Tibial nerve (tissue), 4 donors: ENCODE data around the gene SH3RF2. TPM values are rescaled to one million over a fixed set of nuclear protein-coding genes. Genes with fewer than 3 reads are reported as not detected.

Experiments
- DNase-seq, 2 donors: peaks; one replicate each; pipeline ENCODE4 v3.0.0-alpha.2; 2019; ENCODE audit warnings: low spot score in 2 of 2
- H3K27ac ChIP-seq, 4 donors: fragments of 200-600 bp; sonication (generic) in 3 of 4; one replicate each; pipeline ENCODE4 v1.5.1; 2017 to 2019; ENCODE audit warnings: mild to moderate bottlenecking in 1 of 4
- H3K27me3 ChIP-seq, 2 donors: fragments of 200-600 bp; sonication (generic) in 1 of 2; one replicate each; pipeline versions ENCODE4 v1.5.1 to v1.6.0; 2017 to 2019
- H3K36me3 ChIP-seq, 3 donors: fragments of 200-600 bp; sonication (generic); one replicate each; pipeline ENCODE4 v1.5.1; 2018 to 2019
- H3K4me1 ChIP-seq, 4 donors: fragments of 200-600 bp; sonication (generic) in 3 of 4; one replicate each; pipeline ENCODE4 v1.5.1; 2017 to 2019
- H3K4me3 ChIP-seq, 4 donors: fragments of 200-600 bp; sonication (generic) in 3 of 4; one replicate each; pipeline ENCODE4 v1.5.1; 2017 to 2019; ENCODE audit warnings: mild to moderate bottlenecking in 1 of 4, moderate library complexity in 1 of 4
- H3K9me3 ChIP-seq, 4 donors: fragments of 200-600 bp; sonication (generic) in 3 of 4; one replicate each; pipeline ENCODE4 v1.5.1; 2017 to 2019
- EP300 ChIP-seq, 2 donors: sonication (generic); formaldehyde crosslinking; IDR thresholded peaks; one replicate each; pipeline ENCODE4 v1.6.1; 2017; ENCODE audit warnings: antibody characterized with exemption in 2 of 2, mild to moderate bottlenecking in 1 of 2
- POLR2A ChIP-seq, 2 donors: fragments of 450-650 bp; IDR thresholded peaks; one replicate each; pipeline ENCODE4 v1.6.1; 2017; ENCODE audit warnings: antibody characterized with exemption in 2 of 2, mild to moderate bottlenecking in 2 of 2, moderate library complexity in 2 of 2
- whole genome bisulfite sequencing, 2 donors: methylation state at CpG; one replicate each; pipeline ENCODE4 v1.1.5; 2018; 5-methylcytosine and 5-hydroxymethylcytosine counted together
- total RNA-seq, 4 donors: library from RNA; depleted of rRNA; stranded (reverse); fragments of >200 nt; gene quantifications; one replicate each; pipeline ENCODE4 v1.1.0, GENCODE V29; 2016
- TF ChIP-seq, protein P1 (sequence below), 5 experiments: fragments of 200-600 bp in 3 of 5; fragments of 450-650 bp in 2 of 5; sonication (generic) in 3 of 5; IDR thresholded peaks; one replicate each; pipeline ENCODE4 v1.5.1; 2016 to 2019; ENCODE audit warnings: antibody characterized with exemption in 5 of 5, mild to moderate bottlenecking in 3 of 5, moderate library complexity in 2 of 5

SH3RF2 gene
- total RNA-seq, 4 donors from 2014 or later, result 1.0 to 5.1 (median 2.0) TPM

DNA sequence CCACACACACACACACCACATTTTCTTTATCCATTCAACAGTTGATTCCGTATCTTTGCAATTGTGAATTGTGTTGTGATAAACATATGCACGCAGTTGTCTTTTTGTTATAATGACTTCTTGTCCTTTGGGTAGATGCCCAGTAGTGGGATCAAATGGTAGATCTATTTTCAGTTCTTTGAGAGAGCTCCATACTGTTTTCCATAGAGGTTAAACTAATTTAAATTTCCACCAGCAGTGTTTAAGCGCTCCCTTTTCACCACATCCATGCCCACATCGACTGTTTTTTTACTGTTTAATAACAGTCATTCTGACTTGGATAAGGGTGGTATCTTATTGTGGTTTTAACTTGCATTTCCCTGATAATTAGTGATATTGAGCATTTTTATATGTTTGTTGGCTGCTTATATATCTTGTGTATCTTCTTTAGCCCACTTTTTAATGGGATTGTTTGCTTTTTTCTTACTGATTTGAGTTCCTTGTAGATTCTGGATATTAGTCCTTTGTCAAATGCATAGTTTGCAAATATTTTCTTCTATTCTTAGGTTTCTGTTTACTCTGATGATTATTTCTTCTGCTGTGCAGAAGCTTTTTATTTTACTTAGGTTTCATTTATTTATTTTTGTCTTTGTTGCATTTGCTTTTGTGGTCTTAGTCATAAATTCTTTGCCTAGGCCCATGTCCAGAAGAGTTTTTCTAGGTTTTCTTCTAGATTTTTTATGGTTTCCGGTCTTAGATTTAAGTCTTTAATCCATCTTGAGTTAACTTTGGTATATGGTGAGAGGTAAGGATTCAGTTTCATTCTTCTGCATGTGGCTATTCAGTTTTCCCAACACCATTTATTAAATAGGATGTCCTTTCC is 82.4 kb downstream of the SH3RF2 start:
- WGBS, 2 donors, result 70 to 73% methylated on average over 5 of the region's 5 CpGs
- no peak for DNase-seq
- Histone ChIP-seq H3K4me3 (no peak overlapping the region), H3K9me3 (no peaks in the 10 kb centered on the region), H3K36me3 (no peaks in the 10 kb centered on the region), H3K27me3 (no peaks in the 10 kb centered on the region), H3K27ac (no peak overlapping the region), H3K4me1 (no peaks in the 10 kb centered on the region)
- no peak for TF ChIP-seq EP300 (IDR thresholded peaks at IDR 0.05)
- TF ChIP-seq, protein P1, sequence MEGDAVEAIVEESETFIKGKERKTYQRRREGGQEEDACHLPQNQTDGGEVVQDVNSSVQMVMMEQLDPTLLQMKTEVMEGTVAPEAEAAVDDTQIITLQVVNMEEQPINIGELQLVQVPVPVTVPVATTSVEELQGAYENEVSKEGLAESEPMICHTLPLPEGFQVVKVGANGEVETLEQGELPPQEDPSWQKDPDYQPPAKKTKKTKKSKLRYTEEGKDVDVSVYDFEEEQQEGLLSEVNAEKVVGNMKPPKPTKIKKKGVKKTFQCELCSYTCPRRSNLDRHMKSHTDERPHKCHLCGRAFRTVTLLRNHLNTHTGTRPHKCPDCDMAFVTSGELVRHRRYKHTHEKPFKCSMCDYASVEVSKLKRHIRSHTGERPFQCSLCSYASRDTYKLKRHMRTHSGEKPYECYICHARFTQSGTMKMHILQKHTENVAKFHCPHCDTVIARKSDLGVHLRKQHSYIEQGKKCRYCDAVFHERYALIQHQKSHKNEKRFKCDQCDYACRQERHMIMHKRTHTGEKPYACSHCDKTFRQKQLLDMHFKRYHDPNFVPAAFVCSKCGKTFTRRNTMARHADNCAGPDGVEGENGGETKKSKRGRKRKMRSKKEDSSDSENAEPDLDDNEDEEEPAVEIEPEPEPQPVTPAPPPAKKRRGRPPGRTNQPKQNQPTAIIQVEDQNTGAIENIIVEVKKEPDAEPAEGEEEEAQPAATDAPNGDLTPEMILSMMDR (IDR thresholded peaks at IDR 0.05), result no peak
- TF ChIP-seq POLR2A (IDR thresholded peaks at IDR 0.05), result no peak

DNA sequence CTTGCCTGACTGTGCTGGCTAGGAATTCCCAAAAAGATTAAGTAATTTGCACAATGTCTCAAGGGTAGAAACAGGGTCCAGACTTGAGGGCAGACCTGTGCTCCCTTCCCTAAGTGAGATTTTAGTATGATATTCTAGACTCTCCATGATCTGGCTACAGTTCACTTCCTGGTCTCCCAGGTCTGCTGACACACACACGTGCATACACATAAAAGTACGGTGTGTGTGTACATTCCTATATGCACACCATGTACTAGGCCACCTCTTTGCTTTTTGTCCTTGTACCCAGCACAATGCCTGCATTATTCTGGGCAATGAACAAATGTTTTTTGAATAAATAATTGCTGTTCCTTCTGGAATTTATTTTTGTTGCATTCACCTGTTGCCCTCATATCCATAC is 83.7 kb downstream of the SH3RF2 start:
- no peak overlapping the region for H3K27ac ChIP-seq
- H3K27me3 ChIP-seq, result no peaks in the 10 kb centered on the region
- no peak overlapping the region for H3K4me3 ChIP-seq
- no peak for TF ChIP-seq POLR2A (IDR thresholded peaks at IDR 0.05)
- TF ChIP-seq EP300 (IDR thresholded peaks at IDR 0.05), result no peak
- TF ChIP-seq, protein P1 (IDR thresholded peaks at IDR 0.05), result no peak
- H3K4me1 ChIP-seq, result no peaks in the 10 kb centered on the region
- H3K9me3 ChIP-seq, result no peaks in the 10 kb centered on the region
- 61 to 86% methylated on average over 2 of the region's 2 CpGs for WGBS, 2 donors
- H3K36me3 ChIP-seq, result no peaks in the 10 kb centered on the region
- DNase-seq, result no peak

DNA sequence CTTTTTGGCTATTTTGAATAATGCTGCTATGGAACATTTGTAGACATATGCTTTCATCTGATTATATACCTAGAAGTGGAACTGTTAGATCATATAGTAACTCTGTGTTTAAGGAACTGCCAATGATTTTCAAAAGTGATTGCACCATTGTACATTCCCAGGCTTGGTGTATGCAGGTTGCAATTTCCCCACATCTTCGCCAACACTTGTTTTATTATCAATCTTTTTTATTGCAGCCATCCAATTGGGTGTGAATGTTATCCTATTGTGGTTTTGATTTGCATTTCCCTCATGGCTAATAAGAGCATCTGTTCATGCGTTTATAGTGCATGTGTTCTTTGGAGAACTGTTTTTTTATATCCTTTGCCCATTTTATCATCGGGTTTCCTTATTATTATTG is 87.7 kb downstream of the SH3RF2 start:
- Histone ChIP-seq H3K4me1 (no peaks in the 10 kb centered on the region), H3K4me3 (no peak overlapping the region), H3K9me3 (no peaks in the 10 kb centered on the region), H3K27ac (no peak overlapping the region), H3K27me3 (no peaks in the 10 kb centered on the region), H3K36me3 (no peaks in the 10 kb centered on the region)
- no peak for DNase-seq
- 79 to 83% methylated on average over 3 of the region's 3 CpGs for WGBS, 2 donors
- TF ChIP-seq, protein P1 (IDR thresholded peaks at IDR 0.05), result no peak
- TF ChIP-seq POLR2A (IDR thresholded peaks at IDR 0.05), result no peak
- TF ChIP-seq EP300 (IDR thresholded peaks at IDR 0.05), result no peak

DNA sequence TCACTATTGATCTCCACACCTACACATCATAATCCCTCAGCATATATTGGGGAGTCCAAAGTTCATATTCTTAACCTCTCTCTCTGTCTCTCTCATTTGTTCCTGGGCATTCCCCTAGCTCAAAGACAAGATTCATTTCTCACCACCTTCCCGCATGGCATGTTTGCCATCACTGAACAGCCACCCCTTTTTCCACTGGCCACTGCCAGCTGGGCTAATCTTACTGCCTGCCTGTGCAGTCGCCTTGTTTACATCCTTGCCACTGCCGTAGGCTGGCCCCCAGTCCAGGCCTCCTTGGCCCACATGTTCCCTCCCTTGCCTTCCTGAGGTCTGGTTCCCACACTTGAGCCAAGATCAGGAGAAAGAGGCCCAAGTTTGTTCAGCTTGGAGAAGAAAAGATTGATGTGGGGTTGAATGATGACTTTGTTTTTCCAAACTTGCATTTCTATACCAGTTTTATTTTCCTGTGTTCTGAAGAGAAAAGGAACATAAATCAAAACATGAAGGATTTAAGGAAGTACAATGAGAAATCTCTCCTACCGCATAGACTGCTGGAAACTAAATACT is 88.8 kb downstream of the SH3RF2 start:
- Histone ChIP-seq H3K27me3 (no peaks in the 10 kb centered on the region), H3K9me3 (no peaks in the 10 kb centered on the region), H3K4me1 (no peaks in the 10 kb centered on the region), H3K27ac (no peak overlapping the region), H3K36me3 (no peaks in the 10 kb centered on the region), H3K4me3 (no peak overlapping the region)
- 40 to 61% methylated on average over 4 of the region's 4 CpGs for WGBS, 2 donors
- TF ChIP-seq, protein P1 (IDR thresholded peaks at IDR 0.05), result no peak
- TF ChIP-seq EP300 (IDR thresholded peaks at IDR 0.05) (no peak), POLR2A (IDR thresholded peaks at IDR 0.05) (no peak)
- no peak for DNase-seq

DNA sequence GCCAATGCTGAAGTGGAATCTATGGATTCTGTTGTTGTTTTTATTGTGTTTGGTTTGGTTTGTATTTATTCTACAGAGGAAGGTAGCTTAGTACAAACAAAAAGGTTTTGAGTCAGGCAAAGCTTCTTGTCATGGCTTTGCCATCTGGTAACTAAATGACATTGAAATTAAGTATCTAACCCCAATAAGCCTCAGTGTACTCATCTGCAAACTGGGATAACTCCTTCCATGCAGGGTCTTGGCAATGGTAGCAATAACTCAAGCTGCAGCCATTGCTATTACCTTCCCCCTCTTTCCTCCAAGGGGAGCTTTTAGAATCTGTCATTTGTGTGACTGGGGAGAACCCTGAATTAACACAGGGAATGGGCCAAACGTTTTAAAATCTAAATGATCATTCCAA is 89.3 kb downstream of the SH3RF2 start:
- H3K27ac ChIP-seq, result no peak overlapping the region
- no peaks in the 10 kb centered on the region for H3K27me3 ChIP-seq
- H3K36me3 ChIP-seq, result no peaks in the 10 kb centered on the region
- no peaks in the 10 kb centered on the region for H3K9me3 ChIP-seq
- no peaks in the 10 kb centered on the region for H3K4me1 ChIP-seq
- TF ChIP-seq POLR2A (IDR thresholded peaks at IDR 0.05) (no peak), EP300 (IDR thresholded peaks at IDR 0.05) (no peak)
- TF ChIP-seq, protein P1 (IDR thresholded peaks at IDR 0.05), result no peak
- no peak for DNase-seq
- H3K4me3 ChIP-seq, result no peak overlapping the region
- WGBS, 2 donors, result 30 to 33% methylated on average over 1 of the region's 1 CpG
